Karpas-422 (cell line): ENCODE measurements around the gene KDR. TPM values are rescaled to one million over a fixed set of nuclear protein-coding genes. Genes with fewer than 3 reads are reported as not detected.

Source experiments
- DNase-seq: peaks from one replicate; pipeline ENCODE4 v3.0.0-alpha.2; 2015
- H2AFZ ChIP-seq: fragments of 200-600 bp; sonication (generic); 2 replicates; pipeline ENCODE4 v1.6.1; 2014; ENCODE audit warnings: antibody characterized with exemption, low read length, mixed read lengths
- H3K27ac ChIP-seq: fragments of 200-600 bp; sonication (generic); 2 replicates; pipeline ENCODE4 v1.5.1; 2014; ENCODE audit warnings: mild to moderate bottlenecking, low read length, moderate library complexity
- H3K27me3 ChIP-seq: fragments of 200-600 bp; sonication (generic); 2 replicates; pipeline ENCODE4 v1.6.1; 2014; ENCODE audit warnings: low read length, mixed read lengths
- H3K36me3 ChIP-seq: fragments of 200-600 bp; sonication (generic); 2 replicates; pipeline ENCODE4 v1.6.1; 2014; ENCODE audit warnings: low read length, mixed read lengths; ENCODE audit not compliant: insufficient read depth
- H3K4me1 ChIP-seq: fragments of 200-600 bp; sonication (generic); 2 replicates; pipeline ENCODE4 v1.6.1; 2014; ENCODE audit warnings: mild to moderate bottlenecking, low read length, mixed read lengths
- H3K4me2 ChIP-seq: fragments of 200-600 bp; sonication (generic); 2 replicates; pipeline ENCODE4 v1.6.1; 2014; ENCODE audit warnings: low read length, low read depth, mild to moderate bottlenecking; ENCODE audit not compliant: poor library complexity, severe bottlenecking
- H3K4me3 ChIP-seq: fragments of 200-600 bp; sonication (generic); 2 replicates; pipeline ENCODE4 v1.5.1; 2014; ENCODE audit warnings: mild to moderate bottlenecking, antibody characterized with exemption, low read length, mixed read lengths
- H3K79me2 ChIP-seq: fragments of 200-600 bp; sonication (generic); 2 replicates; pipeline ENCODE4 v1.6.1; 2014; ENCODE audit warnings: mild to moderate bottlenecking, low read length, mixed read lengths
- H3K9ac ChIP-seq: fragments of 200-600 bp; sonication (generic); 2 replicates; pipeline ENCODE4 v1.6.0; 2014; ENCODE audit warnings: low read length
- H3K9me2 ChIP-seq: fragments of 200-600 bp; sonication (generic), shearing (Covaris generic); replicated peaks from 2 replicates; pipeline ENCODE4 v1.6.0; 2014; ENCODE audit warnings: mild to moderate bottlenecking, low read length, moderate library complexity; ENCODE audit not compliant: insufficient read depth
- H3K9me3 ChIP-seq: fragments of 300-700, 200-600 bp; sonication (generic); 2 replicates; pipeline ENCODE4 v1.6.1; 2014; ENCODE audit warnings: low read length, mixed read lengths
- H4K20me1 ChIP-seq: fragments of 200-600 bp; sonication (generic); 2 replicates; pipeline ENCODE4 v1.6.1; 2014; ENCODE audit warnings: mild to moderate bottlenecking, antibody characterized with exemption, low read length, low read depth; ENCODE audit not compliant: insufficient read depth
- small RNA-seq: library from RNA; depleted of rRNA; stranded (forward); fragments of <200 nt; gene quantifications from one replicate; pipeline ENCODE3, GENCODE V24; 2014
- total RNA-seq: library from RNA; depleted of rRNA; stranded (reverse); fragments of >200 nt; shearing (Covaris generic); gene quantifications from 2 replicates; pipeline ENCODE4 v1.2.3, GENCODE V29; 2014; ENCODE audit warnings: low replicate concordance; rRNA removed

The KDR gene
- total RNA-seq, 1 experiment from 2014 or later = not detected

DNA sequence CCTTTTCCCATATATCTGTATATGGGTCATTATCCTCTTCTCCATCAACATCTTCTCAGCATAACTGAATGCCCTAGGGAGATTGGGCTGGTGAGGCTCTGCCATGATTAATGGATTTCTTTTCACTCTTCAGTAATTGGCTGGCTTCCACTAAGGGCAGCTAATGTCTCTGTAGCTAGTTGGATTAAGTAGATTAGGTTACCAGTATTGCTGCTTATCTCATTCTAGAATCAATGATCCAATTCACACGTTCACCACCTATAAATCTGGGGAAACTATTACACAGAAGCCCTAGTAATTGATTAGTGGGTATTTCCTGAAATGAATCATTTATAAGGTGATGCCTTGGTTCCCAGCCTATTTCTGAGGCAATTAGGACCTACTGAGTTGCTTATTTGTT is 94.8 kb downstream of the KDR start:
- DNase-seq = no peak
- Histone ChIP-seq H3K4me3 (no peak overlapping the region), H3K9ac (no peak overlapping the region), H4K20me1 (no peaks in the 10 kb centered on the region), H3K36me3 (no peaks in the 10 kb centered on the region), H3K27me3 (no peaks in the 10 kb centered on the region), H2AFZ (no peak overlapping the region), H3K27ac (no peak overlapping the region), H3K79me2 (no peaks in the 10 kb centered on the region), H3K4me2 (no peak overlapping the region), H3K9me3 (no peaks in the 10 kb centered on the region), H3K4me1 (no peaks in the 10 kb centered on the region), H3K9me2 (no peaks in the 10 kb centered on the region)

DNA sequence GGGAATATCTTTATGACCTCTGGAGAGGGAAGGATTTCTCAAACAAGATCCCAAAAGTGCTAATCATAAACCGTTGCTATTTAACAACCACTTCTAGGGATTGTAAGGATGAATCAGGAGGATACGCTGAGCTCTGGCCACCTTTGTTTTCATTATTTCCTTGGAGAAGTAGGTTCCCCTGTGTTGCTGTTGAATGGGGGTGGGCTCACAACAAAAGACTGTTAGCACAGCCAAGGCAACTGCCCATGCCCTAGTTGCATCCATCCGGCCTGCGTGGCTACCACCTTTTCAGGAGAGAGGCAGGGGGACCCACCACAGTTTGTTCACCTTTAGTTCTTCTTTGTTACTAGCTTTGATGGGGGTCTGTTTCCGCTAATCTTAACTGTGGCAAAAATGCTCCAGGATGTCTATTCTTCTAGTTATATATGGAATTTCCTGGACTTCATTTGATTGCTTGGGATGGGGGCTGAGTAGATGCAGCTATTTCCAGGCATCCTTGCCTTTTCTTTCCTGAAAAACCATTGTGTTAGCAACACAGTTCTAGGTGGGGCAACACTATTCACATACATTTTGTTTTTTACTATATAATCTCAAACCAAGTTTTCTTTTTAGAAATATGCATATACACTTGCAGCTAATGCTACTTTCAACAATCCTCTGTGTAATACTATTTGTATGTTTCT is 95.4 kb downstream of the KDR start:
- Histone ChIP-seq H3K36me3 (no peaks in the 10 kb centered on the region), H3K9me3 (no peaks in the 10 kb centered on the region), H3K4me1 (no peaks in the 10 kb centered on the region), H3K4me2 (no peak overlapping the region), H3K27me3 (no peaks in the 10 kb centered on the region), H4K20me1 (no peaks in the 10 kb centered on the region), H3K4me3 (no peak overlapping the region), H3K79me2 (no peaks in the 10 kb centered on the region), H3K9ac (no peak overlapping the region), H2AFZ (no peak overlapping the region), H3K9me2 (no peaks in the 10 kb centered on the region), H3K27ac (no peak overlapping the region)
- DNase-seq = no peak

DNA sequence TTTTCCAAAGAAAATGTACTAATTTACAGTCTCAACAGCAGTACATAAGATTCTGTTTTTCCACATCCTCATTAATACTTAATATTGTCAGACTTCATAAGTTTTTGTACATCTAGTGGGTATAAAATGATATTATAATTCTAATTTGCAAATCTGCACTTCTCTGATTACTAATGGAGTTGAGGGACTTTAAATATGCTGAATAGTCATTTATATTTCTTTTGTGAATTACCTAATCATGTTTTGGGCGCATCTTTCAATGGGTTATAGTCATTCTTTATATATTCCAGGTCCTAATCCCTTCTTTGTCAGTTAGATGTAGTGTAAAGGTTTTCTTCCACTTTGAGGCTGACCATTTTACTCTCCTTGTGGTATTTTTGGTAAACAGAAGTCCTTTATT is 96.1 kb downstream of the KDR start:
- H3K9me2 ChIP-seq = no peaks in the 10 kb centered on the region
- H3K4me2 ChIP-seq = no peak overlapping the region
- H3K9ac ChIP-seq = no peak overlapping the region
- no peak overlapping the region for H2AFZ ChIP-seq
- H3K27me3 ChIP-seq = no peaks in the 10 kb centered on the region
- no peaks in the 10 kb centered on the region for H3K36me3 ChIP-seq
- no peaks in the 10 kb centered on the region for H3K9me3 ChIP-seq
- H3K79me2 ChIP-seq = no peaks in the 10 kb centered on the region
- H4K20me1 ChIP-seq = no peaks in the 10 kb centered on the region
- no peak overlapping the region for H3K4me3 ChIP-seq
- H3K27ac ChIP-seq = no peak overlapping the region
- no peak for DNase-seq
- H3K4me1 ChIP-seq = no peaks in the 10 kb centered on the region

Small RNA genes lying within 50 kb of the gene (small RNA-seq; reads per million reads assigned to genes)
- gene RN7SL424P = not detected
- not detected for gene RNU6-410P

Other genes starting within 250 kb of the KDR start
- gene SRD5A3, start 220.6 kb upstream of the KDR start, total RNA-seq = 15.6 and 25.7 TPM in 2 replicates